Middle frontal gyrus (tissue), 1 donor: ENCODE results near the gene ATP10A.

Experiments used
- DNase-seq: peaks from one replicate; pipeline ENCODE4 v3.0.0-alpha.2; 2015; ENCODE audit warnings: low spot score; ENCODE audit errors: extremely low spot score

The ATP10A gene

GRCh38 chr15:25706176-25706955, 156.8 kb downstream of the ATP10A start:
- DNase-seq, result no peak

- DNase-seq, result no peak
Observed at GRCh38 chr15:25705433-25706115, 157.6 kb downstream of the ATP10A start.

- DNase-seq, result no peak
Observed at GRCh38 chr15:25703726-25704125, 159.4 kb downstream of the ATP10A start.

- DNase-seq, result no peak
Observed at GRCh38 chr15:25701721-25702465, 161.2 kb downstream of the ATP10A start.

- no peak for DNase-seq
Observed at GRCh38 chr15:25700916-25701315, 162.2 kb downstream of the ATP10A start.

- no peak for DNase-seq
Observed at GRCh38 chr15:25697586-25697985, 165.5 kb downstream of the ATP10A start.

- no peak for DNase-seq
Observed at GRCh38 chr15:25695875-25696760, 167.0 kb downstream of the ATP10A start.

- DNase-seq, result no peak
Observed at GRCh38 chr15:25694823-25695312, 168.3 kb downstream of the ATP10A start.

GRCh38 chr15:25694239-25694584, 168.9 kb downstream of the ATP10A start:
- no peak for DNase-seq

GRCh38 chr15:25693321-25694238, 169.5 kb downstream of the ATP10A start:
- DNase-seq, result no peak

- no peak for DNase-seq
Observed at GRCh38 chr15:25691544-25692430, 171.3 kb downstream of the ATP10A start.

GRCh38 chr15:25690673-25691543, 172.2 kb downstream of the ATP10A start:
- DNase-seq, result no peak

GRCh38 chr15:25689592-25689991, 173.5 kb downstream of the ATP10A start:
- DNase-seq, result no peak

- no peak for DNase-seq
Observed at GRCh38 chr15:25688166-25688565, 175.0 kb downstream of the ATP10A start.

GRCh38 chr15:25687689-25688088, 175.4 kb downstream of the ATP10A start:
- no peak for DNase-seq

- DNase-seq, result no peak
Observed at GRCh38 chr15:25687276-25687675, 175.9 kb downstream of the ATP10A start.

GRCh38 chr15:25686780-25687179, 176.3 kb downstream of the ATP10A start:
- no peak for DNase-seq
